HG02763 (cell line): ENCODE data around the gene CMIP.

ENCODE experiments used
- ATAC-seq: cut with Tn5 transposase; IDR thresholded peaks from one replicate; pipeline ENCODE4 v1.9.1; 2021; ENCODE audit warnings: mild to moderate bottlenecking, moderate library complexity; ENCODE audit not compliant: unreplicated experiment

Gene CMIP

GRCh38 chr16:81597079-81597658 is 152.6 kb downstream of the CMIP start:
- no peak for ATAC-seq

GRCh38 chr16:81598083-81598482 is 153.5 kb downstream of the CMIP start:
- no peak for ATAC-seq

DNA sequence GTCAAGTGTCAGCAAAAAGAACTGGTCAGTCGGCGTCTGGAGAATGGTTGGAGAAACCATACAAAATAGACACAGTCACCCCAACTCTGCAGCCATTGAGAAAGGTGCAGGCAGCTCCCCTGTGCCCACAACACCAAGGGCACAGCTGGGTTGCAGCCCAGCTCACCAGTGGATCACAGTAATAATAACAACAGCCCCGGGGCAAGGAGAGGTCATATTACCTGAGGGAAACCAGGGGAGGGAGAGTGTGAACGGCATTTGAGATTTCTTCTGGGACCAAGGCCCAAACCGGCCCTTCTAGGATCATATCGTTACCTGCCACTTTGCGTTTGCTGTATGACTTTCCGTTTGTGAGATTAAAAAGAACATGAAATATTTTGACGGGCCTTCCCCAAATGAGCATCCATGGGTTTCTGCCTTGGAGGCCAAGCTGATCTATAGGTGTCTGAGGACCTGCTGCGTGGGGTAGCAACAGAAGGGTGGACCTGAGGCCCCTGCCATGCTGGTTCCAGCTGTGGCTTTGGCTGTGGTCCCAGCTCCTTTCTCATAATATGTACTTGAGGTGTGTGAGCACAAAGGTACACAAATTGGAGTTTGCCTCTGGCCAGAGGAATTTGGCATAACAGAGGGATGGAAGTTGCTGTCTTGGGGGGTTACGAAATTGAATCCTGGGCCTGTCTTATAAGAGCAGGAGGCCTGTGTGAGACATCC is 154.6 kb downstream of the CMIP start:
- no peak for ATAC-seq

GRCh38 chr16:81600275-81600674 is 155.7 kb downstream of the CMIP start:
- ATAC-seq = no peak

DNA sequence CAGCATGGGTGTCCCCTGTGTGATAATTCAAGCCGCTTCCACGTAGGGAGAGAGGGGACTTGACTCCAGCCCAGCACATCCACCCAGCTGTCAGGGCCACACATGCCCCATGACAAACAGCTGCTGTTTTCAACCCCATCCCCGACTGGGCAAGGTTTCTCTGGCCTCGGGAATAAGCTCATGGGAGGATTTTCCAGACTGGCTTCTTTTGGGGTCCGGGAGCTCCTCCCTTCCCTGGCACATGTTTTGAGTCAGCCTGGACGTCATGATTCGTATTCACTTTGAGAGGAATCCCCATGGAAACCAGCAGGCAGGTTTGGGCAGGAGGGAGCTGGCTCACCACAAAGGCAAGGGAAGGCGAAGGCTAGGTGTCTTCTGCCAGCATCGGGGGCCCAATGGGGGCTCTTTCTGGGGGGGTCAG is 156.4 kb downstream of the CMIP start:
- no peak for ATAC-seq

DNA sequence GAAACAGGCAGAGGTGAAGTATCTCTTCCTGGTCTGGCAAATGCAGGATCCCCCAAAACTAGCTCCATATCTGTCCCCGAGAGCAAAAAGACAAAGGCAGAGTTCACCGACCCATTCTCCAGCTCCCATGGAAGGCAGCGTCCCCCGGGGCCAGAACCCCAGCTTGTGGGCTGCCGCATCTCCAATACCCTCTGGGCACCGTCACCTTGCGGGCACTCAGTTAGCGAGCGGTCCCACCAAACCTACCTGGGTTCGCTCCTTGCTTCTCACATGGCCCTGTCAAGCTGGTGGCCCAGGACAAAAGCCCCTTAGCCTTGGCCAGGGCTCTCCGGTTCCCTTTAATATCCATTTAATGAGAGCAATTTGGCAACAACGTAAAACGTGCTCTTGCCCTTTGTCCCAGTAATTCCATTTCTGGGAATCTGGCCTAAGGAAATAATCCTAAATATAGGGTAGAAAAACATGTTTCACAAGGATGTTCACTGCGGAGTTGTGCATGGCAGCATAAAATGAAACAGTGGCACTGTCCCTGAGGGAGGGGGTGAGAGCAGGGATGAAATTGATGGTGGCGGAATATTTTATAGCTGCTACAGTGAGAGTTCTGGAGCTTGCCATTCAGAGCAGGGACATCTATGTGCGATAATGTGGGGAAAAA is 157.1 kb downstream of the CMIP start:
- no peak for ATAC-seq

DNA sequence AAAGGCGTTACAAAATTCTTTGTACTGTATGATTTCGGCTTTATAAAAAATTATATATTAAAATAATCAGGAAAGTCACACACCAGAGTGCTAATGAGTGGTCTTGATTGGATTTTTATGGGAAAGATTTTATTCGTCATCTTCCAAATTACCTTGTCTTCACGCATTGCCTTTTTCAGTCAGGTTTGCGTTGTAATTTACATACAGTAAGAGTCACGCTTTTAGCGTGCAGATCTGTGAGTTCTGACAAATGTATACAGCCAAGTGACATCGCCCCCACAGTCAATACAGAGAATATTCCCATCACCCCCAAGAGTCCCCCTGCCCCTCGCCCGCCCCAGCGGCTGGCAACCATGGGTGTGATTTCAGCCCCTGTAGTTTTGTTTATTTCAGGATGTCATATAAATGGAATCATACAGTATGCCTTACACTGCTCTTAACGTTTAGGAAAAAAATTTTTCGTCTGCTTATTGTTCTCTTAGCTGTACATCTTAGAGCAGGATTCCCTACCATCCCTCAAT is 157.7 kb downstream of the CMIP start:
- ATAC-seq = no peak

- ATAC-seq = no peak
Observed at GRCh38 chr16:81602792-81603191, 158.2 kb downstream of the CMIP start.

DNA sequence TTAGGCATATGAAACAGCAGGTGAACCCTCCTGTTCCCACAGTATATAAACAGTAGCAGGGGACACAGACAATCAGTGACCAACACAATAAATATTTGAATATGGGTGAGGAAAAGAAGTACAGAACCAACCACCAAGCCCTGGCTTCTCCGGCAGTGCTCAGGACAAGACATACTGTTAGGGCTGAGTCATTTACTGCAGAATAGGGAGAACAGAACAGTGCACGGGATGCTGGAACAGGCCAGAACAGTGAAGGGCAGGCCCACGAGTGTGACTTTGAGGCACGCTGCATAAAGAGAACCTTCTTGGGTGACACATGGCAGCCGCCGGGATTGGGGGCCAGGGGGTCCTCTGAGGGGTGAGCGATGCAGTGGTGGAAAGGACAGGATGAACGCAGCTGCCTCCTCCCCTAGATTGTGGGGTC is 160.4 kb downstream of the CMIP start:
- ATAC-seq = no peak

DNA sequence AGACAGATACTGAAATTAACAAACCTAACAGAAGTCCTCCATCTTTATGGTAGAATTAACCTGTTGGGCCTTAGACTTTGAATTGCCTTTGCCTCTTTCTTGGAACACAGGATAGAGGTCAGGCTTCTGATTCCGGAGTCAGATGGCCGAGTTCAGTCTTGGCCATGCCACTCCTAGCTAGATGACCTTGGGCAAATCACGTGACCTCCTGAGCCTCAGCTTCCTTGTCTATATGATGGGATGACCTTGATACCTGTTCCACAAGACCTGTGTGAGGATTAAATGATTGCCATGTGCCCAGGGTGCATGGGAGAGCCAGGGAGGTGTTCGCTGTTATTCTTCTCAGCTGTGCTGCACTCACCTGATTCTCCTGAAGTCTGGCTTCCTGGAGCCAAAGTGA is 161.4 kb downstream of the CMIP start:
- no peak for ATAC-seq

- ATAC-seq = no peak
Observed at GRCh38 chr16:81607006-81607405, 162.4 kb downstream of the CMIP start.

DNA sequence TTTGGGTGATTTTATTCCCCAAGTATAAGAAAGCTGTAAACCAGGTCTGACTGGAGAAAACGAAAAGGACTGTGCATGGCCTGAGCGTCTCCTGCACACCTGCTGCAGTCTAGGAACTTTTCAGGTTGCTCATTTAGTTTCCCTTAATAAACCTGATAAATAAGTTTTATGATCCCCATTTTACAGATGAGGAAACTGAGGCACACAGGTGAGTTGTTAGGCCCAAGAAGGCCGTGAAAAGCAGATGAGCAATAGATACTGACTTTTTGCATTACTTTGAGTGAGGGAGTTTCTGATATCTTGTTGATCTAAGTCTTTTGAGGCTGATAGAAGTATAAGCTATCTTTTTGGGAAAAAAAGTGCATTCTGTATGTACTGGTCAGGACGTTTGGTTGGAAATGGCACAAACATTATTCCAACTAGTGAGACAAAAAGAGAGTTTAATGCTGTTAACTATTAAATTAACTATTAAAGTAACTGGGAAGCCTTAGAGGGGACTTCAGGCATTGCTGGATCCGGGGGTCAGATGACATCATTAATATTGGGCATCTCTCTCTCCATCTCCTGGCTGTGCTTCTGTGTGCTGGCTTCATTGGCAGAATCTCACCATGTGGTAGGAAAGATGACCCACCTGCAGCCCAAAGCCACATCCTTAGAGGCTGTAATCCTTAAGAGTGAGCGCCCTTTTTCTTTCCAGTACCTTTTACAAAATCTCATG is 163.4 kb downstream of the CMIP start:
- no peak for ATAC-seq

GRCh38 chr16:81608523-81609209 is 164.1 kb downstream of the CMIP start:
- ATAC-seq = no peak

- no peak for ATAC-seq
Observed at GRCh38 chr16:81609323-81609892, 164.8 kb downstream of the CMIP start.

- no peak for ATAC-seq
Observed at GRCh38 chr16:81610144-81610842, 165.7 kb downstream of the CMIP start.

DNA sequence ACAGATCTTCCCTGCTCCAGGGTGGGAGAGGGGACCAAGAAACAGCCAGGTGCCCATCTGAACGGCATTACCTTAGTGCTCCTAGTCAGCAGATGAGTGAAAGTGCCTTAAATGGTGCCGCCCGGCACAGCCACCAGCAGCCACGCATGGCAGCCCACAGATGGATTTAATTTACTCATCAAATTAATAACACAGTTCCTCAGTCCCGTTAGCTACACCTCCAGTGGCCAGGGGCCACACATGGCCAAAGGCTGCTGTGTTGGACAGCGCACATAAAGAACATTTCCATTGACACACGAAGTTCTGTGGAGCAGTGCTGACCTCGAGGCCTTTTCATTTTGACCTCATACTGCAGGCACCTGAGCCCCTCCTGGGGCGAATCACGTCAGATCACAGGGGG is 166.3 kb downstream of the CMIP start:
- no peak for ATAC-seq

DNA sequence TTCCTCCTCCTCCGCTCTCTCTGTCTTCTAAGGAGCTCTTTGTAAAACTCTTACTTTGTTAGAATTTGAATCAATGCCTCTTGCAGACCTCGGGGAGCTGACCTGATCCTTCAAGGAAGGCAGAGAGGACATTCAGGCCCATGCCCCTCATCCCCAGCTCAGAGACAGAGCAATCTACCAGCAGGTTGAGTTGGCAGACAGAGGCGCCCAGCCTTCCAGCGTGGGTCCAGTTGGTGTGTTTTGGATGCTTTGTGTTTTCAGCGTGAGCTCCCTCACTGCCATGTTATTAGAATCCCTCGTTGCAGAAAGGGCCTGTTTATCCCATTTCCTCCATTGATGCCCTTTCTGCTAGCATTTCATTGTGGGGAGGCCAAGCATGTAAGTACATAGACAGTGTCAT is 167.1 kb downstream of the CMIP start:
- ATAC-seq = no peak

GRCh38 chr16:81612351-81613163 is 167.9 kb downstream of the CMIP start:
- no peak for ATAC-seq

DNA sequence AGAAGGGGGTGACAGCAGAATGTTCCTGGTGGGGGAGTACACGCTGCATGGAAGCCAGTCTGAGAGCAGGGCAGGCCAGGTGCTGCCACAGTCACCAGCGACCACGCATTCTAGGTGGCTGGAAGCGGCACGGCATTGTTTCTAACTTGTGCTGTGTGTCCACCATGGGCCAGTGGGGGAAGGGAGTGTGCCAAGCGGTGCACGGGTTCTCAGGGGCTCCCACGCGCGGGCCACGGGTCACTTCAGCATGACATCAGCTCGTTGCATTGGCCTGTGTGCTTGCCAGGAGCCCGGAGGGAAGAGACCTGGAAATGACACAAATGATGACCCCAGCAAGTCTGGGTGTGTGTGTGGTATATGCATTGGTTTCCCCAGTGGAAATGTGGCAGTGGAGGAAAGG is 169.6 kb downstream of the CMIP start:
- ATAC-seq = no peak
